HCT116 (cell line): ENCODE measurements around the gene ADGRA1. TPM values are rescaled to one million over a fixed set of nuclear protein-coding genes. Genes with fewer than 3 reads are reported as not detected.

Experiments used
- ATAC-seq: fragments of 200-7000 bp; cut with Tn5 transposase; 2 replicates; pipeline ENCODE4 v1.9.1; 2020; ENCODE audit warnings: mild to moderate bottlenecking, moderate library complexity
- BruUV-seq: library from RNA; stranded (reverse); fragments of 400-500 nt; replicated peaks from 2 replicates; lab custom pipeline; 2021; lab: Mats Ljungman, UMichigan
- CTCF ChIA-PET: fragments of 300-600 bp; sonication (Branson Sonifier 250); formaldehyde crosslinking; loops from one replicate; lab custom pipeline; 2021; ENCODE audit warnings: antibody characterized with exemption; lab: Charles Lee
- POLR2A ChIA-PET: fragments of 300-600, 350-600 bp; sonication (Branson Sonifier 250); formaldehyde crosslinking; loops from one replicate; lab custom pipeline; 2021; ENCODE audit warnings: antibody characterized with exemption; lab: Charles Lee
- RAD21 ChIA-PET, 2 experiments: fragments of 300-600 bp; sonication (Branson Sonifier 250); formaldehyde crosslinking; loops; one replicate each; lab custom pipeline; 2023; ENCODE audit warnings: low total read pairs in 2 of 2; ENCODE audit not compliant: uncharacterized antibody in 2 of 2, unreplicated experiment in 2 of 2, low non-redundant PET in 1 of 2; lab: Charles Lee
- DNase-seq: peaks from one replicate; pipeline ENCODE4 v3.0.0-alpha.2; 2010; ENCODE audit warnings: low read depth, low spot score
- H2AFZ ChIP-seq: fragments of 200-600 bp; shearing (Covaris generic), sonication (generic); 2 replicates; pipeline ENCODE4 v1.6.1; 2017; ENCODE audit warnings: low read depth, mixed run types, mixed read lengths, antibody characterized with exemption, low read length; ENCODE audit not compliant: poor library complexity, severe bottlenecking
- H3K27ac ChIP-seq: 2 replicates; pipeline ENCODE4 v1.5.1; 2012; ENCODE audit warnings: low read depth, low read length
- H3K27me3 ChIP-seq: fragments of 200-600 bp; sonication (generic); 2 replicates; pipeline ENCODE4 v1.6.1; 2016; ENCODE audit warnings: mixed run types, low read length, mixed read lengths; ENCODE audit not compliant: insufficient read depth
- H3K36me3 ChIP-seq, 2 experiments: fragments of 200-500 bp in 1 of 2; fragments of 200-600 bp in 1 of 2; sonication (Bioruptor generic) in 1 of 2; sonication (generic) in 1 of 2; 2 replicates each; pipeline versions ENCODE4 v1.5.1 to v1.6.1; 2014 to 2016; ENCODE audit warnings: low read length in 2 of 2, inconsistent platforms in 1 of 2, mixed read lengths in 1 of 2, mixed run types in 1 of 2; ENCODE audit not compliant: insufficient read depth in 2 of 2, control insufficient read depth in 1 of 2
- H3K4me1 ChIP-seq, 2 experiments: fragments of 200-600 bp in 1 of 2; sonication (generic) in 1 of 2; 2 replicates each; pipeline versions ENCODE4 v1.5.1 to v1.6.1; 2012 to 2017; ENCODE audit warnings: low read length in 2 of 2, inconsistent platforms in 1 of 2, mild to moderate bottlenecking in 1 of 2, mixed read lengths in 1 of 2, mixed run types in 1 of 2, moderate library complexity in 1 of 2; ENCODE audit not compliant: insufficient read depth in 2 of 2, control insufficient read depth in 1 of 2
- H3K4me2 ChIP-seq: fragments of 200-600 bp; sonication (generic); 2 replicates; pipeline ENCODE4 v1.6.1; 2017; ENCODE audit warnings: mixed run types, low read length, mixed read lengths
- H3K4me3 ChIP-seq, 2 experiments: fragments of 200-600 bp in 1 of 2; sonication (generic) in 1 of 2; replicated peaks in 1 of 2; 2 replicates each; pipeline ENCODE4 v1.5.1; 2011 to 2016; ENCODE audit warnings: low read length in 2 of 2, control low read depth in 1 of 2, low read depth in 1 of 2, mild to moderate bottlenecking in 1 of 2, mixed read lengths in 1 of 2, mixed run types in 1 of 2
- H3K79me2 ChIP-seq: fragments of 200-600 bp; sonication (generic); 2 replicates; pipeline ENCODE4 v1.6.1; 2017; ENCODE audit warnings: mild to moderate bottlenecking, mixed run types, low read length, moderate library complexity, mixed read lengths; ENCODE audit not compliant: insufficient read depth
- H3K9ac ChIP-seq: fragments of 200-600 bp; sonication (generic); 2 replicates; pipeline ENCODE4 v1.6.1; 2016; ENCODE audit warnings: low read length, mixed read lengths
- H3K9me2 ChIP-seq: fragments of 200-600 bp; sonication (generic), shearing (Covaris generic); 2 replicates; pipeline ENCODE4 v1.6.1; 2017; ENCODE audit warnings: mixed run types, mild to moderate bottlenecking, moderate library complexity; ENCODE audit not compliant: insufficient read depth
- H3K9me3 ChIP-seq, 2 experiments: fragments of 200-500 bp in 1 of 2; fragments of 200-600 bp in 1 of 2; sonication (Bioruptor generic) in 1 of 2; sonication (generic) in 1 of 2; 2 replicates each; pipeline ENCODE4 v1.6.1; 2014 to 2017; ENCODE audit warnings: low read length in 2 of 2, mixed read lengths in 2 of 2, inconsistent platforms in 1 of 2, low read depth in 1 of 2, mild to moderate bottlenecking in 1 of 2, mixed run types in 1 of 2, moderate library complexity in 1 of 2; ENCODE audit not compliant: control insufficient read depth in 1 of 2, insufficient read depth in 1 of 2
- H4K20me1 ChIP-seq: fragments of 200-600 bp; sonication (generic), shearing (Covaris generic); 2 replicates; pipeline ENCODE4 v1.6.1; 2017; ENCODE audit warnings: mixed run types, mild to moderate bottlenecking, moderate library complexity; ENCODE audit not compliant: insufficient read depth
- CEBPB ChIP-seq: IDR thresholded peaks from 2 replicates; pipeline ENCODE4 v1.6.1; 2012; ENCODE audit warnings: low read depth
- EGR1 ChIP-seq: IDR thresholded peaks from 2 replicates; pipeline ENCODE4 v1.6.1; 2012; ENCODE audit warnings: low read depth
- EZH2 ChIP-seq: fragments of 200-600 bp; sonication (generic); IDR thresholded peaks from 2 replicates; pipeline ENCODE4 v1.6.1; 2017; ENCODE audit warnings: antibody characterized with exemption, mixed run types
- FOSL1 ChIP-seq: IDR thresholded peaks from 2 replicates; pipeline ENCODE4 v1.6.1; 2012; ENCODE audit warnings: low read depth
- JUND ChIP-seq: IDR thresholded peaks from 2 replicates; pipeline ENCODE4 v1.6.1; 2012
- POLR2A ChIP-seq: IDR thresholded peaks from 2 replicates; pipeline ENCODE4 v1.7.0; 2011; ENCODE audit warnings: borderline replicate concordance; ENCODE audit not compliant: insufficient read depth, insufficient read length; ENCODE audit errors: extremely low read depth
- POLR2AphosphoS5 ChIP-seq: IDR thresholded peaks from 2 replicates; pipeline ENCODE4 v1.6.1; 2011; ENCODE audit warnings: mild to moderate bottlenecking, low read depth, low read length, moderate library complexity
- SP1 ChIP-seq: IDR thresholded peaks from 2 replicates; pipeline ENCODE4 v1.6.1; 2012; ENCODE audit warnings: low read depth
- SRF ChIP-seq: IDR thresholded peaks from 2 replicates; pipeline ENCODE4 v1.6.1; 2012; ENCODE audit warnings: low read depth
- YY1 ChIP-seq: IDR thresholded peaks from 2 replicates; pipeline ENCODE4 v1.6.1; 2011; ENCODE audit warnings: low read length, low read depth, moderate library complexity, mild to moderate bottlenecking; ENCODE audit not compliant: insufficient replicate concordance; ENCODE audit errors: extremely low read depth
- intact Hi-C: fragments of 100-400 bp; cut with micrococcal nuclease; formaldehyde crosslinking; loops from 2 replicates; pipeline ENCODE4 v1.10.0; 2022
- total RNA-seq: library from RNA; stranded (reverse); gene quantifications from one replicate; pipeline ENCODE4 v1.2.1, GENCODE V29; 2021; ENCODE audit not compliant: unreplicated experiment
- TF ChIP-seq, protein P1 (sequence below), 3 experiments: fragments of 200-600 bp in 1 of 3; sonication (generic) in 1 of 3; IDR thresholded peaks in 2 of 3; conservative IDR thresholded peaks in 1 of 3; 2 replicates each; pipeline ENCODE4 v1.5.1; 2012 to 2017; ENCODE audit warnings: low read depth in 2 of 3, low read length in 2 of 3, antibody characterized with exemption in 1 of 3, borderline replicate concordance in 1 of 3, control low read depth in 1 of 3, mild to moderate bottlenecking in 1 of 3, mixed read lengths in 1 of 3, mixed run types in 1 of 3, moderate library complexity in 1 of 3; ENCODE audit not compliant: insufficient read depth in 1 of 3

Gene ADGRA1
- total RNA-seq, 1 experiment from 2014 or later = not detected

- Histone ChIP-seq H3K4me1 (peaks cover 0 to 2% of the 10 kb centered on the region in 2 experiments; a peak in 2 of 4 replicates), H3K36me3 (no peaks in the 10 kb centered on the region), H3K9ac (no peak overlapping the region), H3K9me2 (no peaks in the 10 kb centered on the region), H3K4me2 (no peak overlapping the region), H3K79me2 (no peaks in the 10 kb centered on the region), H4K20me1 (no peaks in the 10 kb centered on the region), H3K27ac (no peak overlapping the region), H2AFZ (no peak overlapping the region), H3K4me3 (no peak overlapping the region), H3K27me3 (no peaks in the 10 kb centered on the region), H3K9me3 (no peaks in the 10 kb centered on the region; a peak in 1 of 4 replicates)
- BruUV-seq = no TSS peak
- ATAC-seq (no peak), DNase-seq (no peak)
- intact Hi-C loops = no loop called here
- ChIA-PET CTCF (no interaction called here), POLR2A (no interaction called here), RAD21 (no interaction called here)
- no peak for TF ChIP-seq EGR1
- TF ChIP-seq JUND = no peak
- TF ChIP-seq, protein P1, sequence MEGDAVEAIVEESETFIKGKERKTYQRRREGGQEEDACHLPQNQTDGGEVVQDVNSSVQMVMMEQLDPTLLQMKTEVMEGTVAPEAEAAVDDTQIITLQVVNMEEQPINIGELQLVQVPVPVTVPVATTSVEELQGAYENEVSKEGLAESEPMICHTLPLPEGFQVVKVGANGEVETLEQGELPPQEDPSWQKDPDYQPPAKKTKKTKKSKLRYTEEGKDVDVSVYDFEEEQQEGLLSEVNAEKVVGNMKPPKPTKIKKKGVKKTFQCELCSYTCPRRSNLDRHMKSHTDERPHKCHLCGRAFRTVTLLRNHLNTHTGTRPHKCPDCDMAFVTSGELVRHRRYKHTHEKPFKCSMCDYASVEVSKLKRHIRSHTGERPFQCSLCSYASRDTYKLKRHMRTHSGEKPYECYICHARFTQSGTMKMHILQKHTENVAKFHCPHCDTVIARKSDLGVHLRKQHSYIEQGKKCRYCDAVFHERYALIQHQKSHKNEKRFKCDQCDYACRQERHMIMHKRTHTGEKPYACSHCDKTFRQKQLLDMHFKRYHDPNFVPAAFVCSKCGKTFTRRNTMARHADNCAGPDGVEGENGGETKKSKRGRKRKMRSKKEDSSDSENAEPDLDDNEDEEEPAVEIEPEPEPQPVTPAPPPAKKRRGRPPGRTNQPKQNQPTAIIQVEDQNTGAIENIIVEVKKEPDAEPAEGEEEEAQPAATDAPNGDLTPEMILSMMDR (IDR thresholded peaks at IDR 0.05 in 2 of 3, conservative IDR thresholded peaks at IDR 0.05 in 1 of 3; ENCODE audit: borderline replicate concordance in 1 of 3, insufficient read depth in 1 of 3, low read depth in 2 of 3, low read length in 2 of 3) = no peak
- TF ChIP-seq POLR2A = no peak
- no peak for TF ChIP-seq SRF
- no peak for TF ChIP-seq SP1
- no peak for TF ChIP-seq YY1
- TF ChIP-seq FOSL1 = no peak
- no peak for TF ChIP-seq POLR2AphosphoS5
- no peak for TF ChIP-seq CEBPB
- TF ChIP-seq EZH2 = no peak
Measured at GRCh38 chr10:133122171-133122935, 34.6 kb downstream of the ADGRA1 start.
